NCI-H748 (cell line): ENCODE results near the gene CLEC16A.
A peak's percentile ranks its signal among the peaks of the same experiment; 100 is the strongest.

Source experiments
- DNase-seq: peaks from one replicate; lab custom pipeline; 2025; ENCODE audit not compliant: unreplicated experiment; lab: John Stamatoyannopoulos, UW

The CLEC16A gene

DNA sequence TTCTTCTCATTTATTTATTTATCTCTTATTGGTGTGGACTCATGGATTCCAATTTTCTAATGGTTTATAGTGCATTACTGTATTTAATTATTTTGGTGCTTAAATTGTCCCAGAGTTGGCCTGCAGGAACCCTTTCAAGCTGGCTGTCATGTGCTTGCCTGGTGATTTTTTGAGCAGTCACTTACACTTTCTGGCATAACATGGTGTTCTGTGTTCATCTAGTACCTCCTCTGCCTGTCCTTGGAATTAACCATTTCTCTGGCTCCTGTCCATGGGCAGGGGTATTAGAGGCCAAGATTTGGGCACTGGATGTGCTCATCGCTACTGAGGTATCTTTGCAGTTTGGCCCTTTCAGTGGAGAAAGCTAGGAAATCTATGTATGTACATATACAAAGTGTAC, 67.0 kb downstream of the CLEC16A start:
- no peak for DNase-seq

- DNase-seq, result no peak
Observed at GRCh38 chr16:11012841-11013240, 68.5 kb downstream of the CLEC16A start.

GRCh38 chr16:11014136-11014535, 69.8 kb downstream of the CLEC16A start:
- DNase-seq, result no peak

- DNase-seq, result no peak
Observed at GRCh38 chr16:11015076-11015475, 70.7 kb downstream of the CLEC16A start.

DNA sequence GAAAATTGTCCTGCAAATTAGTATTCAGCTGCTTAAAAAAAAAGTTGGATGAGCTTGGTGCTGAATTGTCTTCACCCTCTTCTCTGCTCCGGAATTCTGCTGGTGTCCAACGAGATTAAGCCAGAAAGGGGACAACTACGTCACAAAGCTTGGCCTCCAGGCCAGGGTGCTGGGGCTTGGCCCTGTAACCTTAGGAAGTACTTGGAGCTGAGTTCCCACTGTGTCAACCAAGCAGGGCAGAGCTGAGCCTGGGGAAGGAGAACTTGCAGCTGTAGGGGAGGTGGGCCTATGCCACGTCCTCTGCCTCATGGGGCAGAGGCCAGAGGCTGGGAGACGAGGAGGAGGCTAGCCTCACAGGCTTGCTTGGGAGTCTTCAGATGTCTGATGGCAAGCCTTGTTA, 71.2 kb downstream of the CLEC16A start:
- no peak for DNase-seq

GRCh38 chr16:11016524-11016988, 72.2 kb downstream of the CLEC16A start:
- no peak for DNase-seq

- no peak for DNase-seq
Observed at GRCh38 chr16:11016993-11017392, 72.6 kb downstream of the CLEC16A start.

GRCh38 chr16:11017499-11017898, 73.1 kb downstream of the CLEC16A start:
- no peak for DNase-seq

GRCh38 chr16:11020388-11020787, 76.0 kb downstream of the CLEC16A start:
- no peak for DNase-seq

GRCh38 chr16:11020792-11021551, 76.6 kb downstream of the CLEC16A start:
- DNase-seq, result no peak

DNA sequence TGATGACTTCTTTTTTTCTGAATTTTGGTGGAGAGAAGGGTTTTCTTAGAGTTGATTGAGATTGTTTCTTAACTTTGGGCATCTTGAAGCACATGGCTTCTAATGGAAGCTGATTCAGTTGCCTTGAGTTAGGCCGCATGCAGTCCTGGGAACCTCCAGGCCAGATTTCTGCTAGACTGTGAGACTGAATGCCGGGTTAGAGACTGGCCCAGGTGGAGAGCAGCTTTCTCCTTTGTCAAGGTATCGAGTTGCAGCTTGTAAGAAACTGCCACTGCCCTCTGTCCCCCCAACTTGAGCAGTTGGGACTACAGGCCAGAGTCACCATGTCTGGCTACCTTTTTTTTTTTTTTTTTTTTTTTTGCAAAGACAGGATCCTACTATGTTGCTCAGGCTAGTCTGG, 77.6 kb downstream of the CLEC16A start:
- no peak for DNase-seq

DNA sequence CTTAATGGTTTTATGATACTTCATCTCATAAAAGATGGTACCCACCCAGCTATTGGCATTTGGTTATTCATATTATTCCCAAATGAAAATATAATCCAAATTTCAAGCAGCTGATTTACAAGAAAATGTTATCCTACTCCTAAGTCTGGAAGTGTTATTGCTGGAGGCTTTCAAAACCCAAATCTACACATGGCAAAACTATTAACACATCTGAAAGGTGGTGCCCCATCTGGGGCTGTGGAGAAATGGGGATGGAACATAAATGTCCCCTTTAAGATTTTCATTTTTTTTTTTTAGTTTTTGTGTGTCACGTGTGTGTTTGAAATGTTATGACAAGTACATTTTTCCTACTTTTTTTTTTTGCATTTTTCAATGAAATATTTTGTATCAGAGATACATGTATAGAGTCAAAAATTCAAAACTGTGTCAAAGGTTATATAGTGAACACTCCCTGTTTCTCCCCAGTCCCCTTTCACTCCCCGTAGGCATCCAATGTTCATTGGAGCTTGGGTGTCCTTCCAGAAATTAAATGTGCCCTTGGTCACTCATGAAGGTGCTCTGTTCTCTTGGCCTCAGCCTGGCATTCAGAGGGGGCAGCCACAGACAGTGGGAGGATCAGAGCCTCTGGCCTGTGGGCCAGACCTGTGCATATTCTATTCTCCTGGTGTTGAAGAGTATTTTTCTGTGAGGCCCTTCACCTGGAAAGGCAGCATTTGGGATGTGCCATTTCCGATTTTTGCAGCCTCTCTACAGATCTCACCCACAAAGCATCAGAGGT, 79.1 kb downstream of the CLEC16A start:
- DNase-seq, result no peak

DNA sequence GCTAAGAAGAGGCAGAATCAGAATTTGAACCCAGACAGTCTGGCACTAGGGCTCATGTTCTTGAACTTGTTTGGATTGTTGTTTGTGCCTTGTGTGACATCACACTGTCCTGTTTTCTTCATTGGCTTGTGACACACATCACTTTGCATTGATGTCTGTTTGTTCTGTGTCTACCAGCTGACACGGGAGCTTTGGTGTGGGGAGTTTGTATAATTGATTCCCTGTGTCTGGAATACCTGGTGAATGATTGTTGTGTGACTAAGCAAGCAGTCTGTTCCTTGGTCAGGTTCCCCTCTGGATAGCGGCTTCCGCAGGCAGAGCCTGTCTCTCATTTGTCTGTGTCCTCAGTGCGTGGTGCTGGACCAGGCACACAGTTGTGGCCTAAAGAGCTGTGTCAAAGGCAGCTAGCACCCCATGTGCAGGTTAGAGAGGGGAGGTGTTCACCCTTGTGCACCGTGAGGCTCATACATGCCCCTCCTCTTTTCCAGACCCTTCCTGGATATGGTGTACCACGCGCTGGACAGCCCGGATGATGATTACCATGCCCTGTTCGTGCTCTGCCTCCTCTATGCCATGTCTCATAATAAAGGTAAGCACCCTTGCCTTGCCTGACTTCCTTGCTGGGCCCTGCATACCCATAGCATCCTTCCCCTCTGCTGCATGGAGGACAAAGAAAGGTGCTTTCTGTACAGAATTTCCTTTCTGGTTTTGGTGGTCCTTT, 80.1 kb downstream of the CLEC16A start:
- no peak for DNase-seq

DNA sequence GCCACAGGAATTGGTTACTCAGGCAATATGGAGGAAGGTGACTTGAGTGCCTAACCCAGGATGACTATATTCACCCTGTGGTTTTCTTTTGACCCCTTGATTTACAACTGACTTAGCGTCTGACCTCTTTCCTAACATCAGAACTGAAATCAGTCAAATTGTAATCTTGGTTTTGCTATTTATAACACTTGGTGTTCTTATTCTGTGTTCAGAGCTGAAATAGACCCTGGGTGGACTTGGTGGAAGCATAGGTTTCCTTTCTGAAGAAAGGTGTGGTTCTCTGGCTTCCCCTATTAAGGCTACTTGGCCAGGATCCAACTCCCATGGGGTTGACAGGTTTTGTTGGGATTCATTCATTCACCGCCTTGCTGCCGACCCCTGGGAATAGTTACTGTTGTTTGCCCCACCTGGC, 80.8 kb downstream of the CLEC16A start:
- DNase-seq, result peak; percentile 33

DNA sequence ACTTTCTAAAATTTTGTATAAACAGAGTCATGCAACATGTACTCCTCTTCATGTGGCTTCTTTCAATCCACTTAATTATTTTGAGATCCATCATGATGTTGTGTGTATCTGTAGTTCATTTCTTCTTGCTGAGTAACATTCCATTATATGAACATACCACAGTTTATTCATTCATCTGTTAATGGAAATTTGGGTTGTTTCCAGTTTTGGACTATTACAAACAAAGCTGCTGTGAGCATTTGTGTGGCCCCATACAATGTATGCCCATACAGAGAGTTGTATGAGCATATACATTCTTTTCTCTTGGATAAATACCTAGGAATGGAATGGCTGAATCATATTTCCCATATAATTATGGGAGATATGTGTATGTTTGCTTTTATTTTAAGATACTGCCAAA, 85.6 kb downstream of the CLEC16A start:
- no peak for DNase-seq

- no peak for DNase-seq
Observed at GRCh38 chr16:11030990-11031510, 86.7 kb downstream of the CLEC16A start.

- no peak for DNase-seq
Observed at GRCh38 chr16:11032000-11032921, 87.9 kb downstream of the CLEC16A start.

DNA sequence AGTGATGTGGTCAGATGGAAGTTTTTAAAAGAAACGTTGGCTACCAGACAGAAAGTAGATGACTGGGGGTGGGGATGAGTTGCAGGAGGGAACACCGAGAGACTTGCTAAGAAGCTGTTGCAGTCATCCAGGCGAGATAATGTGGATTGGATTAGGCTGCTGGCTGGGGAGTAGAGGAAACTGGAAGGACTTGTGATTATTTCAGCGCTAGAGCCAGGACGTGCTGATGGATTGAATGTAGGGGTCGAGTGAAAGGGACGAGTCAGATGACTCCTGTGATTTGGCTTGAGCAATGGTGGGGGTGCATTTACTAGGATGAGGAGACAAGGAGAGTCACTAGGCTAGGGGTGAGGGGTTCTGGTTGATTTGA, 88.5 kb downstream of the CLEC16A start:
- DNase-seq, result no peak

GRCh38 chr16:11033629-11034420, 89.5 kb downstream of the CLEC16A start:
- no peak for DNase-seq

DNA sequence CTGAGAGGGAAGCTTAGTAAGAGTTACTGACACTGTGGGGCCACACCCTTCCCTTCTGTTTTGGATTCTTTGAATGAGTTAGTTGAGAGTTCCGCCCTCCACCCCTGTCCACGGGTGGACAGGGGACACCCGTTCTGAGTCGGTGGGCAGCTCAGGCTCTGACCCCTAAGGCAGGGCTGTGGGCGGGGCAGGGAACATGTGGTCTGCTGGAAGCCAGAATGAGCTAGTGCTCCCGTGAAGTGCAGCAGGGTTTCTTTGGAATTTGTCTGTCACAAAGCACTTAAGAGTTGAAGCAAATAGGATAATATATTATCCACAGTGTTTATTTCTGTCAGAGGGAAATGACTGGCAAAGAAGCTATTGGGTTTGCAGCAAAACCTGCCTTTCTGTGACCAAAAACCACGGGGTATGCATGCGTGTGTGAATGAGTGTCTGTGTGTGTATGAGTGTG, 90.1 kb downstream of the CLEC16A start:
- DNase-seq, result no peak
